Measurements from ENCODE around the gene NPBWR2.
A peak's percentile ranks its signal among the peaks of the same experiment; 100 is the strongest.

NPBWR2 gene

DNA sequence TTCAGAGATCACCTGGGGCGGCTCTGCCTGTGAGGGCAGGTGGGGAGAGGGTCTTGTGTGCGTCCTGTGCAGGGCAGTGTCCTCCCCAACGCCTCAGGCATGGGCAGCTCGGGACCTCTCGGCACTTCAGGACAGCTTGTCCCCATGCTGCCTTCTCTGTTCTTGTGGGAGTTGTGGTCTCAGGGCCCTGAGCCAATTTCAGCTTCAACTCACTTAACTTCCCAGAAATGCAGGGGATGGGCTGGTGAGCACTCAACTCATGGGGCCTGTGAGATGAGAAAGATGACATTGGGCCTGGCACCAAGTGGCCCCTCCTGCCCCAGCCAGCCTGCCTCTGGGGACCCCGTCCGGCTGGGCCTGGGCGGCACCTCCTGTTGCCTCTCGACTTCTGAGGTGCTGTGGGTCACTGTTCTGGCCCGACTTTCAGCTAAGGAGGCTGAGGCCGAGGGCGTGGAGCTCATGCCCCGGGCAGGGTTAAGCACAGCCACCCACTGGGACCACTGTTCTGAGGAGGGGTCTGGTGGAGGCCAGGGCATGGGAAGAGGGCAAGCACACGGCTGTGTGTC is 34.8 kb downstream of the NPBWR2 start:
- no peak for DNase-seq

- DNase-seq, result no peak
These were observed 35.7 kb downstream of the NPBWR2 start for GRCh38 chr20:64071341-64072332.

DNA sequence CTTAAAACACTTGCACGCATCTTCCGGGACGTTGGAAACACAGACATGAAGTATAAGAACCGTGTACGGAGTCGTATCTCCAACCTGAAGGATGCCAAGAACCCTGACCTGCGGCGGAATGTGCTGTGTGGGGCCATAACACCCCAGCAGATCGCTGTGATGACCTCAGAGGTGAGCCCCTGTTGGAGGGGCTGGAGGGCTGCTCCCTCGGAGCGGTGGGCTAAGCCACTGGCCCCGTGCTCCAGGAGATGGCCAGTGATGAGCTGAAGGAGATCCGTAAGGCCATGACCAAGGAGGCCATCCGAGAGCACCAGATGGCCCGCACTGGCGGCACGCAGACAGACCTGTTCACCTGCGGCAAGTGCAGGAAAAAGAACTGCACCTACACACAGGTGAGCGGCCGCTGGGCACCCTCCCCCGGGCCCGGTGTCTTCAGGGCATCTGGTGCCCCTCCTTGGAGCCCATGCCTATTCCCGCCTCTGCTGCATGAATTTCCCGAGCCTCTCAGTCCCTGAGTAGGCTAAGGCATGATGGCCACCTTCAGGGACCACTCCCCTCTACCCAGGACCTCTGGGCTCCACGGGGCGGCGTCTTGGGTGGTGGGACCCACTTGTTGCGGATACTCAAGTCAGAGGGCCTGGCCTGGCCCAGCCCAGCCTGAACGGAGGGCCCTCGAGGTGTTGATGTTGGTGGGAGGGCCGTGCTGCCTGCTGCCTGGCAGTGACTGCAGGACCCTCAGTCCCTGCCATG is 36.9 kb downstream of the NPBWR2 start:
- DNase-seq, result no peak

GRCh38 chr20:64069614-64070243 is 37.6 kb downstream of the NPBWR2 start:
- DNase-seq, result peak; percentile 56

DNA sequence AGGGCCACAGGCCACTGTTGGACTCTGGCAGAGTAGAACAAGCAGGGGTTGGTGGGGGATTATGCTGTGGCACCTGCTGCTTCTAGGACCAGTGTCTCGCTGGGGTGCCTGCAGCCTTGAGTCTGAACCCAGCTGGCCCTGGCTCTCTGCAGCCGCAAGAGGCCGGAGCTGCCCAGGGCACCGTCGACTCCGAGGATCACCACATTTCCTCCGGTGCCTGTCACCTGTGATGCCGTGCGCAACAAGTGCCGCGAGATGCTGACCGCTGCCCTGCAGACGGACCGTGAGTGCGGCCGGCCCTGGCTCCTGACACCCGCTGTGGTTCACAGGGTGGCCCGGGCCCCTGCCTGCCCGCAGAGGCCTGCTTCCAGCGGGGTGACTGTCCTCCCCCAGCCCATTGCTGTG is 38.2 kb downstream of the NPBWR2 start:
- DNase-seq, result no peak

- DNase-seq, result no peak
These were observed 38.8 kb downstream of the NPBWR2 start for GRCh38 chr20:64068386-64069208.

- DNase-seq, result no peak
These were observed 39.5 kb downstream of the NPBWR2 start for GRCh38 chr20:64067733-64068307.

DNA sequence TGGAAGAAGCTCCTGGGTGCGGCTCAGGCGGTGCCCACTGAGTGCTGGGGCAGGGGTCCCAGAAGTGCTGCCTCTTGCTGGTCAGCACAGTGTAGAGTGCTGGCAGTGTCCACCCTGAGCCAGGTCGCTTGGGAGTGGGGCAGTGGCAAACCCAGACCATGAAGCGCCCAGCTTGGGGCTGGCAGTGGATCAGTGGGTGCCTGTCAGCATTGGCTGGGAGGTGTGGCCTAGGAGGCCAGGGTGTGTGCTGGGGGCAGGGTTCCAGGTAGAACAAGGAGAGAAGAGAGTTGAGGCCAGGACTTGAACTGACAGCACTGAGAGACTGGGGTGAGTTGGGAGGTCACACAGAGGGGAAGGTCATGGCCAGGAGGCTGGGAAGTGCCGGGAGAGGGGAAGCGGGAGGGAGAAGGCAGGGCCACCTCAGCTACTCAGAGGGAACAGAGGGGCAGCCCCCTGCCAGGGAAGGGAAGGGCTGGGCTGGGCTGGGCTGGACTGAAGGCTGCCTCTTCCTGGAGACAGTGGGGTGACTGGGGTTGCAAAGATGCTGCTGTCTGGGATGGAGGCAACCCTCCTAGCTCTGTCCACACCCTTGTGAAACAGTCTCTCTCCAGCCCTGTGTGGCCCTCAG is 40.2 kb downstream of the NPBWR2 start:
- DNase-seq, result no peak

DNA sequence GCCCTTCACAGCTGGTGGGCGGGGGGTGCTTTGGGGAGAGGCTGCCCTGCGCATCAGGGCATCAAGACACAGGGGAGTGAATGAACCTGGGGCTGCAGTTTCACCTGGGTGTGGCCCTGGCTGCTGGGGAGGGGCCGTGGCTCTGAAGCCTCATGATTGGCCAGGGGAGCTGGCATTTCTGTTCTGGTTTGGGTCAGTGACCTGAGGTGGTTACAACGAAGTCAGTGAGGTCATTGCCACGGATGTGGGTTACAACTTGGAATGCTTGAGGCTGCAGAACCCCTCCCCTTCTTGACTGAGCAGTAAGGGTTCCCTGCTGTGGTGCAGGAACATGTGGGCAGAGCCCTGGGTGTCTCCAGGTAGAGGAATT is 41.4 kb downstream of the NPBWR2 start:
- no peak for DNase-seq

GRCh38 chr20:64065062-64065973 is 42.0 kb downstream of the NPBWR2 start:
- no peak for DNase-seq

DNA sequence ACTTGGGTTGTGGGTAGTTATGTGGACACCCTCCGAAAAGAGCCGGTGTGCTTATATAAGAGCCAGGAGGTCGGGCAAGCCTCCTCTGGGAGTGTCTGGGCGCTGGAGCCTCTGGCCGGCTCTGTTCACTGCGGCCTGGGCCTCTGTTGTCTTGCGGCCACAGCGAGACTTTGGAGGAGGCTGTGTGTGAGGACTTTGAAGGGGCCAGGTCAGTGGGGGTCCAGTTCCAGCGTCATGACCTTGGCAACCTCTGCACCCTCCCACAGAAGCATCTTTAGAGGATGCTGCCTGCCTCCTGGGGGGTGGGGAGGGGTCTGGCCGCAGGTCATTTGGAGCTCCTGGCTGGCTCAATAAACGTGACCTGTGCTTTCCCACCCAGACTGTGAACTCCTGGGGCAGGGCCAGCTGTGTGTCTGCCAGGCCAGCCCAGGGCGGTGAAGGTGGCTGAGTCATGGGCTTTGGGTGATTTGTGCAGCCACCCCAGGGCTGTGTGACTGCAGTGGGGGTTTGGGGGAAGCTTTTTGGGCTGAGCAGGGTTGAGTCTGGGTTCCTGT is 43.1 kb downstream of the NPBWR2 start:
- no peak for DNase-seq

DNA sequence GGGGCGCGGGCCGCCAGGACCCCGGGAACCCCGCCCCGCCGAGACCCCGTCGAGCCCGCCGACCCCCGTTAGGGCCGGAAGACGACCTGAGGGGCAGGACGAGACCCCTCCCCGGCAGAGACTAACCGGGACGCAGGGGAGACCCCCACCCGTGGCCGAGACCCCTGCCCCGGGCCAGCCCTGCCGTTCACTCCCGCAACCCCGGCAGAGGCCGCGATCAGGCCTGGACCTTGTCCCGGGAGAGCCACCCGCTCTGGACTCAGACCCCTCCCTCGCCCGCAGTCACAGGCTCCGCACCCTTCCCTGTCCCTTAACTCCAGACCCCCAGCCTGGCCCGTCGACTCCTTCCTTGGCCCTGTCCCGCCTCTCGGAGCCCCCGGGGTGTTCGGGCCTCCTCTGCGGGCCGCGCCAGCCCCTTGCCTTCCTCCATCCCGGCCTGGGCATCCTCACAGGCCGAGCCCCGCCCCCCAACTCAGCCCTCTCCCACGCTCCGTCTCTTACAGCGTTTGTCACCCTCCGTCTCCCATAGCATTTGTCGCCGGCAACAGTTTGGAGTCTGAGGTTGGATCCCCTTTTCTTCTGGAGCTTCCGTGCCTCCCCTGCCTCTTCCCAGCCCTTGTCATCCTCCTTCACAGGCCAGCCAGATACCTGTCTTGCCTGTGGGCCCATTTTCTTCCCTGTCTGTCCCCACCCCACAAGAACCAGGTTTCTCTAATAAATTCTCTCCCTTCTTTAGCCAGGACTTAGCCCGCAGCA is 43.8 kb downstream of the NPBWR2 start:
- peak; percentile 72 for DNase-seq

GRCh38 chr20:64062596-64063388 is 44.6 kb downstream of the NPBWR2 start, which contains the start of gene TCEA2:
TSS of gene TCEA2 (plus strand) at chr20:64063198. CDS start at chr20:64063313, 115 bp downstream.
- DNase-seq, result peak; percentile 92

- no peak for DNase-seq
These were observed 45.1 kb downstream of the NPBWR2 start for GRCh38 chr20:64062276-64062595.

- no peak for DNase-seq
These were observed 48.8 kb downstream of the NPBWR2 start for GRCh38 chr20:64058536-64058935.

DNA sequence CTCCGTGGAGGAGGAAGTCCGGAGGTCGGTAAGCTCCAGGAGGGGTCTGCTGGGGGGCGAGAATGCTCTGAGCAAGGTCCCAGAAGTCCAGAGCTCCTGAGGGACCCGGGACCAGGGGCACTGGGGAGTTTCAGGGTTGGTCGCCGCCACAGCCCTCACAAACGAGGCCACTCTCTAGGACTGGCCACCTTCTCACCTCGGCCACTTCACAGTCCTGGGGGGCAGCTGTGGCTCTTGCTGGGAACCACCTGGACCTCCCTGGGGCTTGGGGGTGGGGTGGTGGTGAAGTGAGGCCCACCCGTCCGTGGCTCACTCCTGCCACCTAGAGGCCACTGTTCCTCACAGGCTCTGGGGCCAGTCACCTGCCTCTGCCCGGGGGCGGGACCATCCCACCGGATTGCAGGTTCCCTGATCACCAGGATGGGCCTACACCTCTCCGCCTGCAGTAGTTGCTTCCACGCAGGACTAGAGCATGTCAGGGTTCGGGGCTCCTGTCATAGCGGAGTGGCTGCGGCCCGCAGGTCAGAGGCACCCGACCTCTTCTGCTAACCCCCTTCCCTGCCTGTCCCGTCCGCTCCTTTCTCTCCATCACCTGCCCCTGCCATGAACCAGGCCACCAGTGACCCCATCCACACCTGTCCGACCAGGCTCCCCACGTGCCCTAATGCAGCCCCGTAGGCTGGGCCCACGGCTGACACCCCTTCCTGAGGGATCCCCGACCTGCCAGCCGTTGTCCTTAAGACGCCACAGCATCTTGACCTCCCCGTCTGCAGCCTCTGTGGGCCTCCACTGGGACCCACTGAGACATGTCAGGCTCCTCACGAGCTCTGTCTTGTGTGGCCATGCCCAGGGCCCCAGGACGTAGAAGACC is 49.5 kb downstream of the NPBWR2 start:
- DNase-seq, result peak; percentile 70

Measured in right kidney (tissue), 1 donor.